Keratinocyte (primary cell): ENCODE data around the gene SBNO1. TPM values are rescaled to one million over a fixed set of nuclear protein-coding genes. Genes with fewer than 3 reads are reported as not detected.

Experiments
- DNase-seq: peaks from one replicate; pipeline ENCODE4 v3.0.0-alpha.2; 2011; ENCODE audit warnings: low read depth, missing footprints, low spot score
- FAIRE-seq: peaks from 2 replicates; lab custom pipeline; 2011; peaks lifted over from hg19 to GRCh38; lab: Jason Lieb, UNC
- H2AFZ ChIP-seq: 2 replicates; pipeline ENCODE4 v1.6.0; 2012; ENCODE audit warnings: low read length, control low read depth, inconsistent platforms; ENCODE audit not compliant: control insufficient read depth
- H3K27ac ChIP-seq: 2 replicates; pipeline ENCODE4 v1.5.1; 2011; ENCODE audit warnings: low read length; ENCODE audit not compliant: control insufficient read depth, insufficient read depth
- H3K27me3 ChIP-seq: 3 replicates; pipeline ENCODE4 v1.6.0; 2011; ENCODE audit warnings: low read length; ENCODE audit not compliant: control insufficient read depth, insufficient read depth; ENCODE audit errors: extremely low read depth
- H3K36me3 ChIP-seq, 2 experiments: 2 replicates in 1 of 2; 3 replicates in 1 of 2; pipeline ENCODE4 v1.5.1; 2011; ENCODE audit warnings: low read length in 2 of 2, mild to moderate bottlenecking in 1 of 2; ENCODE audit not compliant: control insufficient read depth in 2 of 2, insufficient read depth in 2 of 2; ENCODE audit errors: extremely low read depth in 1 of 2
- H3K4me1 ChIP-seq: 3 replicates; pipeline ENCODE4 v1.5.1; 2011; ENCODE audit warnings: low read length; ENCODE audit not compliant: control insufficient read depth, insufficient read depth; ENCODE audit errors: extremely low read depth
- H3K4me2 ChIP-seq: 3 replicates; pipeline ENCODE4 v1.6.0; 2011; ENCODE audit warnings: low read depth, low read length; ENCODE audit not compliant: control insufficient read depth, insufficient read depth; ENCODE audit errors: extremely low read depth
- H3K4me3 ChIP-seq, 3 experiments: fragments of 200-600 bp in 1 of 3; sonication (generic) in 1 of 3; 2 replicates in 2 of 3; 3 replicates in 1 of 3; pipeline ENCODE4 v1.5.1; 2011 to 2016; ENCODE audit warnings: low read length in 3 of 3, mild to moderate bottlenecking in 3 of 3, control low read depth in 2 of 3, inconsistent platforms in 1 of 3, low read depth in 1 of 3, mixed read lengths in 1 of 3, mixed run types in 1 of 3, moderate library complexity in 1 of 3; ENCODE audit not compliant: control insufficient read depth in 2 of 3, insufficient read depth in 2 of 3; ENCODE audit errors: extremely low read depth in 1 of 3
- H3K79me2 ChIP-seq: 2 replicates; pipeline ENCODE4 v1.6.0; 2012; ENCODE audit warnings: low read length; ENCODE audit not compliant: control insufficient read depth, insufficient read depth
- H3K9ac ChIP-seq: 3 replicates; pipeline ENCODE4 v1.6.0; 2011; ENCODE audit warnings: low read length; ENCODE audit not compliant: control insufficient read depth, insufficient read depth; ENCODE audit errors: extremely low read depth
- H3K9me1 ChIP-seq: 3 replicates; pipeline ENCODE4 v1.6.0; 2011; ENCODE audit warnings: low read length; ENCODE audit not compliant: control insufficient read depth, insufficient read depth; ENCODE audit errors: extremely low read depth
- H3K9me3 ChIP-seq: 2 replicates; pipeline ENCODE4 v1.5.1; 2012; ENCODE audit warnings: low read depth, low read length; ENCODE audit not compliant: control insufficient read depth
- H4K20me1 ChIP-seq: 3 replicates; pipeline ENCODE4 v1.6.0; 2011; ENCODE audit warnings: low read length; ENCODE audit not compliant: control insufficient read depth, insufficient read depth; ENCODE audit errors: extremely low read depth
- EZH2 ChIP-seq: IDR thresholded peaks from one replicate; pipeline ENCODE4 v1.6.1; 2012; ENCODE audit warnings: inconsistent platforms, mild to moderate bottlenecking, low read length, moderate library complexity
- dilution Hi-C: fragments of 300-500 bp; cut with MboI; formaldehyde crosslinking; loops from one replicate; pipeline ENCODE4 v1.7.0; 2020; ENCODE audit warnings: low sequenced_read_pairs; ENCODE audit not compliant: extremely low pct_ligation_motif_present
- polyA plus RNA-seq, 5 experiments: library from polyadenylated mRNA; depleted of rRNA in 3 of 5; stranded (reverse) in 3 of 5; stranded (forward) in 1 of 5; unstranded in 1 of 5; fragments of >200 nt; gene quantifications; 1 replicate in 1 of 5; 2 replicates in 3 of 5; 3 replicates in 1 of 5; pipeline versions ENCODE4 v1.2.1 to v1.2.3, GENCODE V29; 2011 to 2012; ENCODE audit warnings: missing spikeins in 2 of 5, low read depth in 1 of 5, low replicate concordance in 1 of 5
- TF ChIP-seq, protein P1 (sequence below), 3 experiments: IDR thresholded peaks in 1 of 3; conservative IDR thresholded peaks in 1 of 3; optimal IDR thresholded peaks in 1 of 3; 2 replicates in 2 of 3; 3 replicates in 1 of 3; pipeline versions ENCODE3 to v1.5.1; 2011; ENCODE audit warnings: low read length in 3 of 3, mild to moderate bottlenecking in 3 of 3, moderate library complexity in 2 of 3, control low read depth in 1 of 3, inconsistent platforms in 1 of 3; ENCODE audit not compliant: insufficient read depth in 2 of 3; ENCODE audit errors: extremely low read depth in 1 of 3

Gene SBNO1
- polyA plus RNA-seq, 1 donor (not counting 4 experiments of a cell fraction or from before 2014, with no cell fraction given) = 18.4 TPM

DNA sequence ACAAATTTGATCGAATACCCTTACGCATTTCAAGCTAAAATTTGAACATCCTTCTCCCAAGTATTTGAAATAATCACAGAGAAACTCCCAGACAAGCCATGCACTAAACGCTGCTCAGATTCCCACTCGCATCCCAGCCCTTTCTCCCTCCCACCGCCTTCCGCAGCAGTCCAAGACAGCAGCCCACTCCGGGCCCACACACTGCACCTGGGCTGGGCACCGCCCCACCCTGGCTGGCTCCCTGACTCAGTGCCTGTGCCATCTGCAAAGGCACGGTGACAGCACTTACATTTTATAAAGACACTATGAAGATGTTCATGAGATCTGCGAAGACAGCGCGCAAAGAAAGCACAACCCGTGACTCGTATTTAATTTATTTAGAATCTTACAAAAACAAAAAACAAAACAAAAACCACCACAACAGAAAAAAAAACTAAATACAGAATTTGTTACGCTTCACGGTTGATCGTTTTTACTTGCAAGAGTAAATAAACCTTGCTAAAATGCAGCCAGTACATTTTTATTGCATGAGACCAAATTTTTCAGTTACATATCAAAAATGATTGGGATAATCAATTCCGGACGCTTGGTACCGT, 75.8 kb downstream of the SBNO1 start:
- Histone ChIP-seq H3K9me3 (no peaks in the 10 kb centered on the region), H2AFZ (no peak overlapping the region), H4K20me1 (no peaks in the 10 kb centered on the region), H3K27me3 (no peaks in the 10 kb centered on the region), H3K9me1 (no peaks in the 10 kb centered on the region), H3K4me2 (no peak overlapping the region), H3K4me1 (no peaks in the 10 kb centered on the region), H3K36me3 (peaks cover 15 to 18% of the 10 kb centered on the region in 2 experiments), H3K4me3 (no peak overlapping the region), H3K27ac (no peak overlapping the region), H3K79me2 (no peaks in the 10 kb centered on the region), H3K9ac (no peak overlapping the region)
- no peak for TF ChIP-seq EZH2
- TF ChIP-seq, protein P1, sequence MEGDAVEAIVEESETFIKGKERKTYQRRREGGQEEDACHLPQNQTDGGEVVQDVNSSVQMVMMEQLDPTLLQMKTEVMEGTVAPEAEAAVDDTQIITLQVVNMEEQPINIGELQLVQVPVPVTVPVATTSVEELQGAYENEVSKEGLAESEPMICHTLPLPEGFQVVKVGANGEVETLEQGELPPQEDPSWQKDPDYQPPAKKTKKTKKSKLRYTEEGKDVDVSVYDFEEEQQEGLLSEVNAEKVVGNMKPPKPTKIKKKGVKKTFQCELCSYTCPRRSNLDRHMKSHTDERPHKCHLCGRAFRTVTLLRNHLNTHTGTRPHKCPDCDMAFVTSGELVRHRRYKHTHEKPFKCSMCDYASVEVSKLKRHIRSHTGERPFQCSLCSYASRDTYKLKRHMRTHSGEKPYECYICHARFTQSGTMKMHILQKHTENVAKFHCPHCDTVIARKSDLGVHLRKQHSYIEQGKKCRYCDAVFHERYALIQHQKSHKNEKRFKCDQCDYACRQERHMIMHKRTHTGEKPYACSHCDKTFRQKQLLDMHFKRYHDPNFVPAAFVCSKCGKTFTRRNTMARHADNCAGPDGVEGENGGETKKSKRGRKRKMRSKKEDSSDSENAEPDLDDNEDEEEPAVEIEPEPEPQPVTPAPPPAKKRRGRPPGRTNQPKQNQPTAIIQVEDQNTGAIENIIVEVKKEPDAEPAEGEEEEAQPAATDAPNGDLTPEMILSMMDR (optimal IDR thresholded peaks at IDR 0.05 in 1 of 3, IDR thresholded peaks at IDR 0.05 in 1 of 3, conservative IDR thresholded peaks at IDR 0.05 in 1 of 3; ENCODE audit: extremely low read depth in 1 of 3, insufficient read depth in 2 of 3, low read length in 3 of 3) = no peak
- dilution Hi-C loops = no loop called here
- no peak for FAIRE-seq
- no peak for DNase-seq

DNA sequence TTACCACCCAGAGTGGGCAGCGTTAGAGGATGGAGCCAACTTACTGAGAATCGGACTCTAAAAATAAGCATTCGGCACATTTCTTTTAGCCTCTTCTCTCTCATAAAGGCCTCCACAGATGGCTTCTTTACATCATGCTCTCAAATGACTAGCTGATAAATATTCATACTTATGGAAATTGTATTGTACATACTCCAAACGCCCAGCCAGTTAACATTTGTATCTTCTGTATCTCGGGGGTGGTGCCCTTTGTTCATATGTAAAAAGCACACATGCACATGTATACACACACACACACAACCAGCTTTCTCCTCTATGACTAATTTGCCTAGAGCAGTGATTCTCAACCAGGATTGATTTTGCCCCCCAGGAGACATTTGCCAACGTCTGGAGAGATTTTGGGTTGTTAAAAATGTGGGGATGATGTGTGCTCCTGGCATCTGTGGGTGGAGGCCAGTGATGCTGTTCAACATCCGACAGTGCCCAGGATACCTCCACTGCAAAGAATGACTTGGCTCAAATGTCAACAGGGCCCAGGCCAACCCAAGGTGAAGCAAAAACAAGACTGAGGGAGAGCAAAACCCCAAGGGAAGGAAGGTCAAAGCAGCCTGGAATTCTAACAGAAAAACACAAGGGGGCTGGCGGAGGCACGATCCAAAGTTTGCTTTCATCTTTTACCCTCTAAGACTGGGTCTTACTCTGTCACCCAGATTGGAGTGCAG, 77.8 kb downstream of the SBNO1 start:
- Histone ChIP-seq H3K9me1 (no peaks in the 10 kb centered on the region), H3K79me2 (no peaks in the 10 kb centered on the region), H3K36me3 (peaks cover 6 to 10% of the 10 kb centered on the region in 2 experiments), H3K27ac (no peak overlapping the region), H3K9me3 (no peaks in the 10 kb centered on the region), H3K4me3 (no peak overlapping the region), H3K27me3 (no peaks in the 10 kb centered on the region), H2AFZ (no peak overlapping the region), H4K20me1 (no peaks in the 10 kb centered on the region), H3K9ac (no peak overlapping the region), H3K4me1 (no peaks in the 10 kb centered on the region), H3K4me2 (no peak overlapping the region)
- DNase-seq (no peak), FAIRE-seq (no peak)
- TF ChIP-seq, protein P1 (optimal IDR thresholded peaks at IDR 0.05 in 1 of 3, IDR thresholded peaks at IDR 0.05 in 1 of 3, conservative IDR thresholded peaks at IDR 0.05 in 1 of 3; ENCODE audit: extremely low read depth in 1 of 3, insufficient read depth in 2 of 3, low read length in 3 of 3) = no peak
- no peak for TF ChIP-seq EZH2
- dilution Hi-C loops = no loop called here
